Lower leg skin (tissue), 3 donors: Measurements from ENCODE around the gene MAD1L1.

Experiments used
- CTCF ChIP-seq, 3 donors: fragments of 450-650 bp; IDR thresholded peaks; one replicate each; pipeline ENCODE4 v1.5.1; 2016; ENCODE audit warnings: antibody characterized with exemption in 3 of 3, mild to moderate bottlenecking in 3 of 3, moderate library complexity in 2 of 3
- POLR2A ChIP-seq, 2 donors: fragments of 450-650 bp; IDR thresholded peaks; one replicate each; pipeline ENCODE4 v1.6.1; 2016 to 2017; ENCODE audit warnings: antibody characterized with exemption in 2 of 2, mild to moderate bottlenecking in 1 of 2, moderate library complexity in 1 of 2

DNA sequence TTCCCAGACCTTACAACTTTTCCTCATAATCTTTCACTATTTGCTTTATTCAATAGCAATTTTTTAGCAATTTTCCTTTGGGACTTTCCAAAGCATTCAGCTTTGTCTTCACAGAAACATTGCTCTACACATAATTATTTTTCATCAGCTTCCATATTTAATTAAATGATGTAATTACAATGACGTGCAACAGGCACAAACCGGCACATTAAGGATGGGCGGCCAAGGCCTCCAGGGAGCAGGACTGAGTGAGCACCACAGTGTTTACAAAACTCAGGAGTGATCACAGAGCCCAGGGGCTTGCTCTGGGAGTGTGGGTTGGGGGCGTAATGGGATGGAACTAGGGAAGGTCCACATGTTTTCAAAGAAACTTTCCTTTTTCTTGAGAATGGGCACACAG is 69.8 kb downstream of the MAD1L1 start:
- TF ChIP-seq CTCF (IDR thresholded peaks at IDR 0.05) (no peak), POLR2A (IDR thresholded peaks at IDR 0.05) (no peak)
